Tibial nerve (tissue), 4 donors: Measurements from ENCODE around the gene SH3TC1. TPM values are rescaled to one million over a fixed set of nuclear protein-coding genes. Genes with fewer than 3 reads are reported as not detected.

Experiments
- DNase-seq, 2 donors: peaks; one replicate each; pipeline ENCODE4 v3.0.0-alpha.2; 2019; ENCODE audit warnings: low spot score in 2 of 2
- H3K27ac ChIP-seq, 4 donors: fragments of 200-600 bp; sonication (generic) in 3 of 4; one replicate each; pipeline ENCODE4 v1.5.1; 2017 to 2019; ENCODE audit warnings: mild to moderate bottlenecking in 1 of 4
- H3K27me3 ChIP-seq, 2 donors: fragments of 200-600 bp; sonication (generic) in 1 of 2; one replicate each; pipeline versions ENCODE4 v1.5.1 to v1.6.0; 2017 to 2019
- H3K36me3 ChIP-seq, 3 donors: fragments of 200-600 bp; sonication (generic); one replicate each; pipeline ENCODE4 v1.5.1; 2018 to 2019
- H3K4me1 ChIP-seq, 4 donors: fragments of 200-600 bp; sonication (generic) in 3 of 4; one replicate each; pipeline ENCODE4 v1.5.1; 2017 to 2019
- H3K4me3 ChIP-seq, 4 donors: fragments of 200-600 bp; sonication (generic) in 3 of 4; one replicate each; pipeline ENCODE4 v1.5.1; 2017 to 2019; ENCODE audit warnings: mild to moderate bottlenecking in 1 of 4, moderate library complexity in 1 of 4
- H3K9me3 ChIP-seq, 4 donors: fragments of 200-600 bp; sonication (generic) in 3 of 4; one replicate each; pipeline ENCODE4 v1.5.1; 2017 to 2019
- CTCF ChIP-seq, 5 experiments: fragments of 200-600 bp in 3 of 5; fragments of 450-650 bp in 2 of 5; sonication (generic) in 3 of 5; IDR thresholded peaks; one replicate each; pipeline ENCODE4 v1.5.1; 2016 to 2019; ENCODE audit warnings: antibody characterized with exemption in 5 of 5, mild to moderate bottlenecking in 3 of 5, moderate library complexity in 2 of 5
- EP300 ChIP-seq, 2 donors: sonication (generic); formaldehyde crosslinking; IDR thresholded peaks; one replicate each; pipeline ENCODE4 v1.6.1; 2017; ENCODE audit warnings: antibody characterized with exemption in 2 of 2, mild to moderate bottlenecking in 1 of 2
- POLR2A ChIP-seq, 2 donors: fragments of 450-650 bp; IDR thresholded peaks; one replicate each; pipeline ENCODE4 v1.6.1; 2017; ENCODE audit warnings: antibody characterized with exemption in 2 of 2, mild to moderate bottlenecking in 2 of 2, moderate library complexity in 2 of 2
- WGBS, 2 donors: methylation state at CpG; one replicate each; pipeline ENCODE4 v1.1.5; 2018; 5-methylcytosine and 5-hydroxymethylcytosine counted together
- total RNA-seq, 4 donors: library from RNA; depleted of rRNA; stranded (reverse); fragments of >200 nt; gene quantifications; one replicate each; pipeline ENCODE4 v1.1.0, GENCODE V29; 2016

The SH3TC1 gene
- total RNA-seq, 4 donors from 2014 or later: 31.6 to 176 (median 69.7) TPM

GRCh38 chr4:8229331-8229975 is 30.4 kb downstream of the SH3TC1 start:
- Histone ChIP-seq H3K9me3 (no peaks in the 10 kb centered on the region), H3K27ac (no peak overlapping the region), H3K4me3 (no peak overlapping the region), H3K36me3 (peaks cover 0 to 33% (median 0%) of the 10 kb centered on the region in 3 donors), H3K4me1 (peaks cover 0 to 35% (median 8%) of the 10 kb centered on the region in 4 donors), H3K27me3 (no peaks in the 10 kb centered on the region)
- no peak for DNase-seq
- TF ChIP-seq POLR2A (IDR thresholded peaks at IDR 0.05): no peak
- no peak for TF ChIP-seq EP300 (IDR thresholded peaks at IDR 0.05)
- no peak for TF ChIP-seq CTCF (IDR thresholded peaks at IDR 0.05)
- WGBS, 2 donors: 91 to 94% methylated on average over 17 of the region's 17 CpGs

- H3K27ac ChIP-seq: no peak overlapping the region
- WGBS, 2 donors: 90 to 93% methylated on average over 11 of the region's 11 CpGs
- no peak for DNase-seq
- H3K9me3 ChIP-seq: no peaks in the 10 kb centered on the region
- H3K36me3 ChIP-seq: peaks cover 0 to 38% (median 0%) of the 10 kb centered on the region in 3 donors
- no peaks in the 10 kb centered on the region for H3K27me3 ChIP-seq
- TF ChIP-seq CTCF (IDR thresholded peaks at IDR 0.05): no peak
- no peak for TF ChIP-seq POLR2A (IDR thresholded peaks at IDR 0.05)
- TF ChIP-seq EP300 (IDR thresholded peaks at IDR 0.05): no peak
- H3K4me3 ChIP-seq: no peak overlapping the region
- peaks cover 0 to 35% (median 8%) of the 10 kb centered on the region in 4 donors for H3K4me1 ChIP-seq
Observed at GRCh38 chr4:8230033-8230432, 30.9 kb downstream of the SH3TC1 start.

GRCh38 chr4:8230891-8231290 is 31.8 kb downstream of the SH3TC1 start:
- 91 to 92% methylated on average over 10 of the region's 10 CpGs for WGBS, 2 donors
- Histone ChIP-seq H3K4me3 (no peak overlapping the region), H3K4me1 (peaks cover 0 to 28% (median 8%) of the 10 kb centered on the region in 4 donors), H3K27me3 (no peaks in the 10 kb centered on the region), H3K27ac (no peak overlapping the region), H3K36me3 (peaks cover 0 to 45% (median 0%) of the 10 kb centered on the region in 3 donors), H3K9me3 (no peaks in the 10 kb centered on the region)
- TF ChIP-seq EP300 (IDR thresholded peaks at IDR 0.05): no peak
- no peak for TF ChIP-seq CTCF (IDR thresholded peaks at IDR 0.05)
- TF ChIP-seq POLR2A (IDR thresholded peaks at IDR 0.05): no peak
- DNase-seq: no peak

- DNase-seq: no peak
- WGBS, 2 donors: 85 to 93% methylated on average over 14 to 21 of the region's 21 CpGs
- H3K9me3 ChIP-seq: no peaks in the 10 kb centered on the region
- TF ChIP-seq EP300 (IDR thresholded peaks at IDR 0.05) (no peak), POLR2A (IDR thresholded peaks at IDR 0.05) (no peak), CTCF (IDR thresholded peaks at IDR 0.05) (no peak)
- peaks cover 0 to 52% (median 0%) of the 10 kb centered on the region in 3 donors for H3K36me3 ChIP-seq
- H3K4me1 ChIP-seq: peaks cover 0 to 24% (median 8%) of the 10 kb centered on the region in 4 donors
- no peak overlapping the region for H3K4me3 ChIP-seq
- H3K27me3 ChIP-seq: no peaks in the 10 kb centered on the region
- no peak overlapping the region for H3K27ac ChIP-seq
Observed at GRCh38 chr4:8231551-8232049, 32.5 kb downstream of the SH3TC1 start.

- DNase-seq: no peak
- Histone ChIP-seq H3K36me3 (peaks cover 0 to 51% (median 0%) of the 10 kb centered on the region in 3 donors), H3K27ac (no peak overlapping the region), H3K4me3 (no peak overlapping the region), H3K4me1 (peaks cover 0 to 14% (median 7%) of the 10 kb centered on the region in 4 donors), H3K27me3 (no peaks in the 10 kb centered on the region), H3K9me3 (no peaks in the 10 kb centered on the region)
- 93 to 96% methylated on average over 6 to 11 of the region's 11 CpGs for WGBS, 2 donors
- TF ChIP-seq EP300 (IDR thresholded peaks at IDR 0.05) (no peak), CTCF (IDR thresholded peaks at IDR 0.05) (no peak), POLR2A (IDR thresholded peaks at IDR 0.05) (no peak)
Observed at GRCh38 chr4:8232748-8233147, 33.7 kb downstream of the SH3TC1 start.
